UCSD-AML1 (cell line): ENCODE data around the gene GSE1.

Source experiments
- DNase-seq: peaks from one replicate; lab custom pipeline; 2025; ENCODE audit not compliant: unreplicated experiment; lab: John Stamatoyannopoulos, UW

The GSE1 gene

GRCh38 chr16:85573696-85574641, 39.2 kb upstream of the GSE1 start:
- peak; percentile 34 for DNase-seq

- no peak for DNase-seq
These were observed 38.2 kb upstream of the GSE1 start for GRCh38 chr16:85574672-85575475.

- DNase-seq: no peak
These were observed 37.2 kb upstream of the GSE1 start for GRCh38 chr16:85575920-85576319.

GRCh38 chr16:85576944-85577343, 36.2 kb upstream of the GSE1 start:
- DNase-seq: no peak

- DNase-seq: no peak
These were observed 35.1 kb upstream of the GSE1 start for GRCh38 chr16:85577899-85578598.

- no peak for DNase-seq
These were observed 34.5 kb upstream of the GSE1 start for GRCh38 chr16:85578599-85578948.

GRCh38 chr16:85579191-85579590, 33.9 kb upstream of the GSE1 start:
- no peak for DNase-seq

- no peak for DNase-seq
These were observed 33.1 kb upstream of the GSE1 start for GRCh38 chr16:85579923-85580580.

GRCh38 chr16:85580684-85581083, 32.4 kb upstream of the GSE1 start:
- DNase-seq: no peak

GRCh38 chr16:85582229-85582991, 30.7 kb upstream of the GSE1 start:
- DNase-seq: no peak

- no peak for DNase-seq
These were observed 29.5 kb upstream of the GSE1 start for GRCh38 chr16:85583491-85584181.

- DNase-seq: no peak
These were observed 28.9 kb upstream of the GSE1 start for GRCh38 chr16:85584267-85584666.

GRCh38 chr16:85584819-85585282, 28.3 kb upstream of the GSE1 start:
- DNase-seq: no peak

GRCh38 chr16:85585711-85586110, 27.4 kb upstream of the GSE1 start:
- no peak for DNase-seq

GRCh38 chr16:85586380-85587104, 26.6 kb upstream of the GSE1 start:
- no peak for DNase-seq

- DNase-seq: no peak
These were observed 25.2 kb upstream of the GSE1 start for GRCh38 chr16:85587762-85588556.

GRCh38 chr16:85588562-85589503, 24.3 kb upstream of the GSE1 start:
- DNase-seq: no peak
